Measurements from ENCODE around the gene RASA1. TPM values are rescaled to one million over a fixed set of nuclear protein-coding genes. Genes with fewer than 3 reads are reported as not detected.

RASA1 gene
- total and polyA plus RNA-seq, 2 experiments from 2014 or later, result 9.3 to 35.0 TPM

DNA sequence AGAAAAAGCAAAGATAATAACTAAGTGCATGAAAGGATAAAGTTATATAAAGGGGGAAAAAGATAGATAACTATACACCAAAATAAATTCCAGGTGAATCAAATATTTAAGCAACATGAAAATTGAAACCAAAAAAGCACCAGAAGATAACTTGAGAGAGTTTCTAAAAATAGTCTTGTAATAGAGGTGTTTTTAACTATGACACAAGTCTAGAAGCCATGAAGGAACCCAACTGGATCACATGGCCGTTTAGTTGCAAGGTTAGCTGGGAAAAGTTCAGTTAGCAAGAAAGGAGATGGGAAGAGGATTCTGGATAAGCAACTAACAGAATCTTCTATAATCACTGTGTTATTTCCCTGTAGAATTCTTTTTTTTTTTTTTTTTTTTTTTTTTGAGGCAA is 9.2 kb upstream of the RASA1 start:
- peaks cover 6% of the 10 kb centered on the region for H3K4me1 Mint-ChIP-seq
- no peak overlapping the region for H3K27ac ChIP-seq (ENCODE audit: low read depth)
- H3K36me3 Mint-ChIP-seq (ENCODE audit: low read depth), result no peaks in the 10 kb centered on the region
- 0 out of 2 replicates have a peak, but pooled peaks cover 2% of the 10 kb centered on the region for H4K20me1 ChIP-seq (replicated peaks; ENCODE audit: insufficient read depth)
- H3F3A ChIP-seq (replicated peaks; ENCODE audit: low read depth), result no peaks in the 10 kb centered on the region
- H3K4me2 ChIP-seq, result no peak overlapping the region
- DNase-seq (ENCODE audit: low spot score) (no peak), ATAC-seq (no peak)
- H3K79me2 ChIP-seq (replicated peaks; ENCODE audit: insufficient read depth), result no peaks in the 10 kb centered on the region
- no peak overlapping the region for H3K27ac Mint-ChIP-seq
- no peaks in the 10 kb centered on the region for H3K9me3 Mint-ChIP-seq
- H3K36me3 ChIP-seq (ENCODE audit: insufficient read depth), result no peaks in the 10 kb centered on the region
- no peak overlapping the region for H3K4me3 Mint-ChIP-seq
- no peak overlapping the region for H3K4me3 ChIP-seq
- H3K4me1 ChIP-seq (ENCODE audit: insufficient read depth), result peaks cover 5% of the 10 kb centered on the region; the same call in 1 of the 2 replicates
- H3K9me2 ChIP-seq (ENCODE audit: insufficient read depth), result no peaks in the 10 kb centered on the region
- H3K27me3 ChIP-seq (ENCODE audit: insufficient read depth), result peaks cover 25% of the 10 kb centered on the region
- H3K27me3 Mint-ChIP-seq (ENCODE audit: insufficient read depth, low read depth, poor library complexity), result peaks cover 14% of the 10 kb centered on the region
- TF ChIP-seq, protein P1, sequence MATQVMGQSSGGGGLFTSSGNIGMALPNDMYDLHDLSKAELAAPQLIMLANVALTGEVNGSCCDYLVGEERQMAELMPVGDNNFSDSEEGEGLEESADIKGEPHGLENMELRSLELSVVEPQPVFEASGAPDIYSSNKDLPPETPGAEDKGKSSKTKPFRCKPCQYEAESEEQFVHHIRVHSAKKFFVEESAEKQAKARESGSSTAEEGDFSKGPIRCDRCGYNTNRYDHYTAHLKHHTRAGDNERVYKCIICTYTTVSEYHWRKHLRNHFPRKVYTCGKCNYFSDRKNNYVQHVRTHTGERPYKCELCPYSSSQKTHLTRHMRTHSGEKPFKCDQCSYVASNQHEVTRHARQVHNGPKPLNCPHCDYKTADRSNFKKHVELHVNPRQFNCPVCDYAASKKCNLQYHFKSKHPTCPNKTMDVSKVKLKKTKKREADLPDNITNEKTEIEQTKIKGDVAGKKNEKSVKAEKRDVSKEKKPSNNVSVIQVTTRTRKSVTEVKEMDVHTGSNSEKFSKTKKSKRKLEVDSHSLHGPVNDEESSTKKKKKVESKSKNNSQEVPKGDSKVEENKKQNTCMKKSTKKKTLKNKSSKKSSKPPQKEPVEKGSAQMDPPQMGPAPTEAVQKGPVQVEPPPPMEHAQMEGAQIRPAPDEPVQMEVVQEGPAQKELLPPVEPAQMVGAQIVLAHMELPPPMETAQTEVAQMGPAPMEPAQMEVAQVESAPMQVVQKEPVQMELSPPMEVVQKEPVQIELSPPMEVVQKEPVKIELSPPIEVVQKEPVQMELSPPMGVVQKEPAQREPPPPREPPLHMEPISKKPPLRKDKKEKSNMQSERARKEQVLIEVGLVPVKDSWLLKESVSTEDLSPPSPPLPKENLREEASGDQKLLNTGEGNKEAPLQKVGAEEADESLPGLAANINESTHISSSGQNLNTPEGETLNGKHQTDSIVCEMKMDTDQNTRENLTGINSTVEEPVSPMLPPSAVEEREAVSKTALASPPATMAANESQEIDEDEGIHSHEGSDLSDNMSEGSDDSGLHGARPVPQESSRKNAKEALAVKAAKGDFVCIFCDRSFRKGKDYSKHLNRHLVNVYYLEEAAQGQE (IDR thresholded peaks at IDR 0.05; ENCODE audit: unreplicated experiment), result no peak
- TF ChIP-seq, protein P2, sequence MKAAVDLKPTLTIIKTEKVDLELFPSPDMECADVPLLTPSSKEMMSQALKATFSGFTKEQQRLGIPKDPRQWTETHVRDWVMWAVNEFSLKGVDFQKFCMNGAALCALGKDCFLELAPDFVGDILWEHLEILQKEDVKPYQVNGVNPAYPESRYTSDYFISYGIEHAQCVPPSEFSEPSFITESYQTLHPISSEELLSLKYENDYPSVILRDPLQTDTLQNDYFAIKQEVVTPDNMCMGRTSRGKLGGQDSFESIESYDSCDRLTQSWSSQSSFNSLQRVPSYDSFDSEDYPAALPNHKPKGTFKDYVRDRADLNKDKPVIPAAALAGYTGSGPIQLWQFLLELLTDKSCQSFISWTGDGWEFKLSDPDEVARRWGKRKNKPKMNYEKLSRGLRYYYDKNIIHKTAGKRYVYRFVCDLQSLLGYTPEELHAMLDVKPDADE (IDR thresholded peaks at IDR 0.05), result no peak
- TF ChIP-seq POLR2AphosphoS5 (IDR thresholded peaks at IDR 0.05; ENCODE audit: low read depth), result no peak
- no peak for TF ChIP-seq CREB1 (CRISPR knock-in tag; IDR thresholded peaks at IDR 0.05; ENCODE audit: low read depth)
- TF ChIP-seq EZH2phosphoT487 (IDR thresholded peaks at IDR 0.05; ENCODE audit: unreplicated experiment), result no peak
- TF ChIP-seq ZNF114 (CRISPR knock-in tag; IDR thresholded peaks at IDR 0.05), result no peak
- no peak overlapping the region for H2AFZ ChIP-seq

DNA sequence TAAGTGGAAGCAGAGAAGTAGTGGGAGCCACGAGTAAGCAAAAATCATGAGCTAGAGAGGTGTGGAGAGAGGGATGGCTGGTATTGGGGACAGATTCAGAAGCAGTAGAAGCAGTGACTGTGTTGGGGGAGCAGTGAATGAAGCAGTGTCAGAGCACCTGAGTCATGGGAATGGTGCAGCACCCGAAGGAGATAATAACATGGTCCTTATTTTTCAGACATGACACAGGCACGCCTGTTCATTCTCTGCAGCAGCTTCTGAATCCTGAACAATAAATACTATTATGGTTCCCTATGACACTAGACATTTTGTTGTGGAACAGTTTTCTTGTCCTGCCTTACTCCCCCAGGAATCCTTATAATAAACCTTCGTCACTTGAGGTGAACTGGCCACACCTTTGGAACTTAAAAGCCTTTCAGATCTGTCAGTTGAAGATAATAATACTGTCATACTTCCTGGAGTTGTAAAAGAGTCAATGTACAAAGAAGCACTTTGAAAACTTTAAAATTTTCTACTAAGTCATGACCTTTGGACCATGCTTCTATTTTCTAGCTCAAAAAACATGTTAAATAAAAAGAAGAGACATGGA is 7.0 kb upstream of the RASA1 start:
- no peak for ATAC-seq
- H3K36me3 Mint-ChIP-seq (ENCODE audit: low read depth), result no peaks in the 10 kb centered on the region
- H2AFZ ChIP-seq, result no peak overlapping the region
- TF ChIP-seq CREB1 (CRISPR knock-in tag; IDR thresholded peaks at IDR 0.05; ENCODE audit: low read depth) (no peak), ZNF114 (CRISPR knock-in tag; IDR thresholded peaks at IDR 0.05) (no peak), POLR2AphosphoS5 (IDR thresholded peaks at IDR 0.05; ENCODE audit: low read depth) (no peak), STAT1 (IDR thresholded peaks at IDR 0.05; ENCODE audit: unreplicated experiment) (no peak), NANOG (IDR thresholded peaks at IDR 0.05; ENCODE audit: borderline replicate concordance) (no peak), EZH2phosphoT487 (IDR thresholded peaks at IDR 0.05; ENCODE audit: unreplicated experiment) (no peak)
- TF ChIP-seq, protein P2 (IDR thresholded peaks at IDR 0.05), result no peak
- TF ChIP-seq, protein P3, sequence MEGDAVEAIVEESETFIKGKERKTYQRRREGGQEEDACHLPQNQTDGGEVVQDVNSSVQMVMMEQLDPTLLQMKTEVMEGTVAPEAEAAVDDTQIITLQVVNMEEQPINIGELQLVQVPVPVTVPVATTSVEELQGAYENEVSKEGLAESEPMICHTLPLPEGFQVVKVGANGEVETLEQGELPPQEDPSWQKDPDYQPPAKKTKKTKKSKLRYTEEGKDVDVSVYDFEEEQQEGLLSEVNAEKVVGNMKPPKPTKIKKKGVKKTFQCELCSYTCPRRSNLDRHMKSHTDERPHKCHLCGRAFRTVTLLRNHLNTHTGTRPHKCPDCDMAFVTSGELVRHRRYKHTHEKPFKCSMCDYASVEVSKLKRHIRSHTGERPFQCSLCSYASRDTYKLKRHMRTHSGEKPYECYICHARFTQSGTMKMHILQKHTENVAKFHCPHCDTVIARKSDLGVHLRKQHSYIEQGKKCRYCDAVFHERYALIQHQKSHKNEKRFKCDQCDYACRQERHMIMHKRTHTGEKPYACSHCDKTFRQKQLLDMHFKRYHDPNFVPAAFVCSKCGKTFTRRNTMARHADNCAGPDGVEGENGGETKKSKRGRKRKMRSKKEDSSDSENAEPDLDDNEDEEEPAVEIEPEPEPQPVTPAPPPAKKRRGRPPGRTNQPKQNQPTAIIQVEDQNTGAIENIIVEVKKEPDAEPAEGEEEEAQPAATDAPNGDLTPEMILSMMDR (conservative IDR thresholded peaks at IDR 0.05; ENCODE audit: low read depth in 2 of 2), result no peak

More for the DNA sequence above, 7.0 kb upstream of the RASA1 start:
- peaks cover 23% of the 10 kb centered on the region for H3K27me3 Mint-ChIP-seq (ENCODE audit: insufficient read depth, low read depth, poor library complexity)
- no peak overlapping the region for H3K4me2 ChIP-seq
- no peaks in the 10 kb centered on the region for H3K9me3 Mint-ChIP-seq
- no peaks in the 10 kb centered on the region for H3K9me2 ChIP-seq (ENCODE audit: insufficient read depth)
- H3K79me2 ChIP-seq (replicated peaks; ENCODE audit: insufficient read depth), result no peaks in the 10 kb centered on the region
- 0 out of 2 replicates have a peak, but pooled peaks cover 2% of the 10 kb centered on the region for H4K20me1 ChIP-seq (replicated peaks; ENCODE audit: insufficient read depth)
- no peak overlapping the region for H3K27ac ChIP-seq (ENCODE audit: low read depth)
- H3K27ac Mint-ChIP-seq, result no peak overlapping the region
- H3K4me3 ChIP-seq, result no peak overlapping the region
- H3K27me3 ChIP-seq (ENCODE audit: insufficient read depth), result peaks cover 46% of the 10 kb centered on the region
- H3K4me1 ChIP-seq (ENCODE audit: insufficient read depth), result peaks cover 5% of the 10 kb centered on the region; the same call in 1 of the 2 replicates
- H3K36me3 ChIP-seq (ENCODE audit: insufficient read depth), result no peaks in the 10 kb centered on the region
- H3F3A ChIP-seq (replicated peaks; ENCODE audit: low read depth), result no peaks in the 10 kb centered on the region
- H3K4me3 Mint-ChIP-seq, result no peak overlapping the region
- peaks cover 16% of the 10 kb centered on the region for H3K4me1 Mint-ChIP-seq
- no peak for DNase-seq (ENCODE audit: low spot score)
